Esophagus muscularis mucosa (tissue), 4 donors: ENCODE measurements around the gene SCARF2. TPM values are rescaled to one million over a fixed set of nuclear protein-coding genes. Genes with fewer than 3 reads are reported as not detected.

Experiments
- DNase-seq: peaks from one replicate; pipeline ENCODE4 v3.0.0-alpha.2; 2017; ENCODE audit errors: extremely low spot score
- H3K27ac ChIP-seq, 4 donors: fragments of 200-600 bp; sonication (generic); replicated peaks in 1 of 4; 1 replicate in 3 of 4; 2 replicates in 1 of 4; pipeline ENCODE4 v1.5.1; 2016 to 2019; ENCODE audit warnings: mild to moderate bottlenecking in 1 of 4
- H3K27me3 ChIP-seq, 4 donors: fragments of 200-600 bp; sonication (generic); one replicate each; pipeline versions ENCODE4 v1.5.1 to v1.6.0; 2016 to 2019
- H3K36me3 ChIP-seq, 4 donors: fragments of 200-600 bp; sonication (generic); one replicate each; pipeline ENCODE4 v1.5.1; 2016 to 2019
- H3K4me1 ChIP-seq, 4 donors: fragments of 200-600 bp; sonication (generic); one replicate each; pipeline ENCODE4 v1.5.1; 2016 to 2019
- H3K4me3 ChIP-seq, 4 donors: fragments of 200-600 bp; sonication (generic); 1 replicate in 2 of 4; 2 replicates in 2 of 4; pipeline ENCODE4 v1.5.1; 2016 to 2019; ENCODE audit warnings: mild to moderate bottlenecking in 4 of 4, moderate library complexity in 1 of 4
- H3K9me3 ChIP-seq, 4 donors: fragments of 200-600 bp; sonication (generic); 1 replicate in 3 of 4; 2 replicates in 1 of 4; pipeline ENCODE4 v1.5.1; 2016 to 2019
- EP300 ChIP-seq: sonication (generic); formaldehyde crosslinking; IDR thresholded peaks from one replicate; pipeline ENCODE4 v1.6.1; 2017; ENCODE audit warnings: antibody characterized with exemption
- POLR2A ChIP-seq: fragments of 450-650 bp; IDR thresholded peaks from one replicate; pipeline ENCODE4 v1.6.1; 2017; ENCODE audit warnings: antibody characterized with exemption, moderate library complexity, mild to moderate bottlenecking, low read depth
- POLR2AphosphoS5 ChIP-seq, 2 donors: sonication (generic); formaldehyde crosslinking; IDR thresholded peaks; one replicate each; pipeline ENCODE4 v1.6.1; 2017; ENCODE audit warnings: antibody characterized with exemption in 2 of 2
- WGBS: methylation state at CpG from one replicate; pipeline ENCODE4 v1.1.5; 2018; 5-methylcytosine and 5-hydroxymethylcytosine counted together
- intact Hi-C: fragments of 100-400 bp; cut with DNase I; formaldehyde crosslinking; loops from one replicate; pipeline ENCODE4 v1.15.1; 2023
- total RNA-seq, 4 donors: library from RNA; depleted of rRNA; stranded (reverse); fragments of >200 nt; gene quantifications; one replicate each; pipeline versions ENCODE4 v1.1.0 to v1.2.1, GENCODE V29; 2016
- TF ChIP-seq, protein P1 (sequence below), 3 experiments: fragments of 200-600 bp in 2 of 3; fragments of 450-650 bp in 1 of 3; sonication (generic) in 2 of 3; IDR thresholded peaks; one replicate each; pipeline ENCODE4 v1.5.1; 2017 to 2019; ENCODE audit warnings: antibody characterized with exemption in 3 of 3, mild to moderate bottlenecking in 2 of 3, moderate library complexity in 1 of 3

SCARF2 gene
- total RNA-seq, 4 donors from 2014 or later: 14.5 to 31.6 (median 22.2) TPM

DNA sequence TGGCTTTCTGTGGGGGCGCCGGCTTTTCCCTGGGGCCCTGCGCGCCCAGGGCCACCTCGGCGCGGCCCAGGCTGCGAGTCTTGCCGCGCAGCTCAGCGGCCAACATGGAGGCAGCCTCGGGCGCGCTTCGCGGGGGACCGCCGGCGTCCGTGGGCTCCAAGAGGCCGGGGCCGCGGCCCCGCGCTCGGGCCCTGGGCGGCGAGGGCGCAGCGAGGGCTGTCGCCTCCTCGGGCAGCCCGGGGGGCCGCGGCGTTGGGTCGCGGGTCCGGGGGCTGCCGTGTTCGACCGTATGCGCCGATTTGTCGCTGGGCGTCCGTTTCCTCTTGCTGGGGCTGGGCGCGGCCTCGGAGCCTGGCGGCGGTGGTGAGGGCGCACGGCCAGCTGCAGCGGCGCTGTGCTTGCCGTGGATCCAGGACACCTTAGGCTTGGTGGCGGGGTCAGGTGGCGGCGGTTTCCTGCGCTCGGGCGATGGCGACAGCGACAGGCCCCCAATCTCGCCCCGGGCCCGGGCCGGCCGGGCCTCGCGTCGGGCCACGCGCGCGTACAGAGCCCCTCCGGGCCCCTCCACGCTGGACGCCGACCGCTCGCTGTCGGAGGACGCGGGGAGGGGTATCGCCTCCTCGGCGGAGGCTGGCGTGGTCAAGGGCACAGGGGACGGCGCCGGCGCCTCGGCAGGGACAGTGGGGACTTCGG, 11.9 kb downstream of the SCARF2 start:
- Histone ChIP-seq H3K9me3 (no peaks in the 10 kb centered on the region), H3K4me3 (peak overlapping the region; percentile 12 to 37 (median 17)), H3K27ac (no peak overlapping the region), H3K27me3 (peaks cover 0 to 16% (median 0%) of the 10 kb centered on the region in 4 donors), H3K4me1 (peaks cover 18 to 52% (median 41%) of the 10 kb centered on the region in 4 donors), H3K36me3 (peaks cover 5 to 56% (median 40%) of the 10 kb centered on the region in 4 donors)
- intact Hi-C loops: no loop called here
- no peak for DNase-seq
- 72% methylated on average over 15 of the region's 96 CpGs for WGBS
- TF ChIP-seq EP300: no peak
- no peak for TF ChIP-seq POLR2AphosphoS5 (IDR thresholded peaks at IDR 0.05)
- TF ChIP-seq POLR2A: no peak
- TF ChIP-seq, protein P1, sequence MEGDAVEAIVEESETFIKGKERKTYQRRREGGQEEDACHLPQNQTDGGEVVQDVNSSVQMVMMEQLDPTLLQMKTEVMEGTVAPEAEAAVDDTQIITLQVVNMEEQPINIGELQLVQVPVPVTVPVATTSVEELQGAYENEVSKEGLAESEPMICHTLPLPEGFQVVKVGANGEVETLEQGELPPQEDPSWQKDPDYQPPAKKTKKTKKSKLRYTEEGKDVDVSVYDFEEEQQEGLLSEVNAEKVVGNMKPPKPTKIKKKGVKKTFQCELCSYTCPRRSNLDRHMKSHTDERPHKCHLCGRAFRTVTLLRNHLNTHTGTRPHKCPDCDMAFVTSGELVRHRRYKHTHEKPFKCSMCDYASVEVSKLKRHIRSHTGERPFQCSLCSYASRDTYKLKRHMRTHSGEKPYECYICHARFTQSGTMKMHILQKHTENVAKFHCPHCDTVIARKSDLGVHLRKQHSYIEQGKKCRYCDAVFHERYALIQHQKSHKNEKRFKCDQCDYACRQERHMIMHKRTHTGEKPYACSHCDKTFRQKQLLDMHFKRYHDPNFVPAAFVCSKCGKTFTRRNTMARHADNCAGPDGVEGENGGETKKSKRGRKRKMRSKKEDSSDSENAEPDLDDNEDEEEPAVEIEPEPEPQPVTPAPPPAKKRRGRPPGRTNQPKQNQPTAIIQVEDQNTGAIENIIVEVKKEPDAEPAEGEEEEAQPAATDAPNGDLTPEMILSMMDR (IDR thresholded peaks at IDR 0.05): no peak

DNA sequence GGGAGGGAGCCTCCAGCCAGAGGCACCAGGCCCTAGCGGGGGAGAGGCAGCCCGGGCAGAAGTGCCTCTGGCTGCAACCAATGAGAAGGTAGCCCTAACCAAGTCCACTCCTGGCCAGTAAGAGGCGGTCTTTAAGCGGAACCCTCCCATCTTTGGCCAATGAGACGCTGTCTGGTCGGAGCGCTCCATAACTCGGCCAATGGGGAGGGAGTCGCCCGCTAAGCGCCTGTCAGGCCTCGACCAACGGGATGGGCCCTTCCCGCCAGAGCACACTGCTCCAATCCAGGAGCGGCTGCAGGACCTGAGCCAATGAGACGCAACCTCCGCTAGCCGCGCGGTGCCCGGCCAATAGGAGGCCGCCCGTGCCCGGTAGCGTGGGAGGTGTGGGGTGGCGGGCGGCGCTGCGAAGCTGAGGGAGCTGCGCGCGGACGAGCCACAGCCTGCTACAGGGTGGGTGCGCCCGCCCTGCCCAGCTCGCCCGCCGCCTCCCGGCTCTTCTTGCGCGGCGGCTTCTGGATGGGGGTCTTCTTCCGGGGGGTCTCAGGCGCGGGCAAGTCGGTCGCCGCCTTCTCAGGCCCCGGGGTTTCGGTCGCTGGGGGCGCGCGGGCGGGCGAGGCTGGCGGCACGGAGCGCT, 12.6 kb downstream of the SCARF2 start:
- intact Hi-C loops: no loop called here
- Histone ChIP-seq H3K4me3 (peak overlapping the region; percentile 12 to 37 (median 17)), H3K9me3 (no peaks in the 10 kb centered on the region), H3K27me3 (peaks cover 0 to 13% (median 0%) of the 10 kb centered on the region in 4 donors), H3K36me3 (peaks cover 5 to 53% (median 35%) of the 10 kb centered on the region in 4 donors), H3K4me1 (peaks cover 16 to 46% (median 36%) of the 10 kb centered on the region in 4 donors), H3K27ac (peak overlapping the region in 1 of 4 donors; percentile 50)
- no peak for DNase-seq
- WGBS: no CpG with 5 or more reads among the region's 59 CpGs
- TF ChIP-seq, protein P1 (IDR thresholded peaks at IDR 0.05): no peak
- TF ChIP-seq EP300 (no peak), POLR2AphosphoS5 (IDR thresholded peaks at IDR 0.05) (peak in 1 of 2 donors; percentile 9), POLR2A (no peak)

DNA sequence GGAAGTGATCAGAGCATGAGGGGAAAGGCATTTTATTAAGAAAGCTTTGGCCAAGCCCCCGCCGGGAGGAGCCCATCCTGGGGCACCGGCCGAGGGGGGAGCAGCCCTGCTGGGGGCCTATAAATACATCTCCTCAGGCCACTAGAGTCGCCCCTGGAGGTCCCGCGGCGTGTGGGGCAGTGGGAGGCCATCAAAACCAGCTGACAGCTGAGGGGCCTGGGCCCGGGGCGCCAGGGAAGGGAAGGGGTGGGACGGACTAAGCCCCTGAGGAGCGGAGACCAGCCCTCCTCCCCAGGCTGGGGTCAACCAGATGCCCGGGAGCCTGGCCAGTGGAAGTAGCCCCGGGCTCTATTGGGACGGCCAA, 13.1 kb downstream of the SCARF2 start:
- H3K9me3 ChIP-seq: no peaks in the 10 kb centered on the region
- TF ChIP-seq, protein P1 (IDR thresholded peaks at IDR 0.05): no peak
- TF ChIP-seq POLR2AphosphoS5 (IDR thresholded peaks at IDR 0.05) (no peak), POLR2A (no peak), EP300 (no peak)
- H3K27me3 ChIP-seq: peaks cover 0 to 9% (median 0%) of the 10 kb centered on the region in 4 donors
- 73% methylated on average over 9 of the region's 15 CpGs for WGBS
- peak overlapping the region; percentile 22 to 50 (median 26) for H3K27ac ChIP-seq
- intact Hi-C loops: no loop called here
- peaks cover 5 to 48% (median 30%) of the 10 kb centered on the region in 4 donors for H3K36me3 ChIP-seq
- no peak overlapping the region for H3K4me3 ChIP-seq
- DNase-seq: no peak
- peaks cover 16 to 41% (median 31%) of the 10 kb centered on the region in 4 donors for H3K4me1 ChIP-seq

DNA sequence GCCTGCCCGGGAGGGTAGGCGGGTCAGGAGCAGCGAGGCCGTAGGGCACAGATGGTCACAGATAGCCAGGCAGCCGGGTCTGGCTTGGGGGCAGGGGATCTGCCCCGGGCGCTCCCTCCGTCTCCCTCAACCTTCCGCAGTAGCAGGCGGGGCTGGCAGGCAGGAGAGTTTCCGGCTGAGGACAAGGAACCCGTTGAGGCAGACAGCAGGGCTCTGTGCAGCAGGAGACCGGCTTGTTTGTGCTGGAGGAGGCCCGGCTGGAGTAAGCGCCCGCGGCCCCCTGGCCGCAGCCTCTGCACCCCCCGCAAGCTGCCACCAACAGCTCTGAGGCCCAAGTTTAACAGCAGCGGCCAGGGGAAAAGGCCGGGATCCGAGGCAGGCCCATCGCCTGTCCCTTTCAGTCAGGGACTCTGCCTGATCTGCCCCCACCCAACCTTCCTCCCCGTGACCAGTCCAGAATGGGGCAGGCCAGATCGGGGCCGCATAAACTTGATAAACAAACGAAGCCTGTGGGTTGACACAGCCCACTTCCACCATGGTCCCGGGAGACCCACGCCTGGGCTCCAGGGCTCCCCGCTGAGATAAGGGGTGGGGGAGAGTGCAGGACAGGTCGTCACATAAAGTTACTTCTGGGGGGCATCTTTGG, 13.6 kb downstream of the SCARF2 start:
- H3K36me3 ChIP-seq: peaks cover 5 to 43% (median 25%) of the 10 kb centered on the region in 4 donors
- H3K4me1 ChIP-seq: peaks cover 16 to 35% (median 27%) of the 10 kb centered on the region in 4 donors
- H3K9me3 ChIP-seq: no peaks in the 10 kb centered on the region
- peak overlapping the region; percentile 22 to 50 (median 26) for H3K27ac ChIP-seq
- DNase-seq: no peak
- peaks cover 0 to 9% (median 0%) of the 10 kb centered on the region in 4 donors for H3K27me3 ChIP-seq
- intact Hi-C loops: no loop called here
- WGBS: 54% methylated on average over 22 of the region's 31 CpGs
- H3K4me3 ChIP-seq: no peak overlapping the region
- no peak for TF ChIP-seq EP300
- no peak for TF ChIP-seq POLR2AphosphoS5 (IDR thresholded peaks at IDR 0.05)
- no peak for TF ChIP-seq POLR2A
